H7 (cell line): ENCODE data around the gene SYDE2. TPM values are rescaled to one million over a fixed set of nuclear protein-coding genes. Genes with fewer than 3 reads are reported as not detected.
A peak's percentile ranks its signal among the peaks of the same experiment; 100 is the strongest.
"Not testable (repeated sequence)": the region's sequence is repeated elsewhere in the genome, so short reads cannot be mapped to it uniquely, and the experiment has no call there.

Experiments
- DNase-seq: peaks from one replicate; pipeline ENCODE4 v3.0.0; 2012
- H3K27me3 ChIP-seq: 2 replicates; pipeline ENCODE4 v1.6.0; 2011; ENCODE audit warnings: mild to moderate bottlenecking, low read length; ENCODE audit not compliant: control insufficient read depth, insufficient read depth
- H3K36me3 ChIP-seq: replicated peaks from 2 replicates; pipeline ENCODE4 v1.5.1; 2011; ENCODE audit warnings: low read length; ENCODE audit not compliant: control insufficient read depth, insufficient read depth
- H3K4me3 ChIP-seq: 2 replicates; pipeline ENCODE4 v1.5.1; 2011; ENCODE audit warnings: low read depth, mild to moderate bottlenecking, control low read depth, low read length, moderate library complexity; ENCODE audit not compliant: insufficient read depth
- total RNA-seq: library from RNA; depleted of rRNA; stranded (reverse); fragments of >200 nt; shearing (Covaris generic); gene quantifications from 2 replicates; pipeline ENCODE4 v1.2.3, GENCODE V29; 2014

The SYDE2 gene
- total RNA-seq, 1 experiment from 2014 or later, result 13.0 TPM

- Histone ChIP-seq H3K4me3 (peak overlapping the region; percentile 91), H3K36me3 (no peaks in the 10 kb centered on the region), H3K27me3 (no peaks in the 10 kb centered on the region)
- DNase-seq, result no peak
Observed at GRCh38 chr1:85199667-85200462, 951 bp downstream of the SYDE2 start.

GRCh38 chr1:85198864-85199263 is 2.0 kb downstream of the SYDE2 start:
- peak overlapping the region; percentile 91; the same call in 1 of the 2 replicates for H3K4me3 ChIP-seq
- DNase-seq, result no peak

GRCh38 chr1:85196358-85196757 is 4.5 kb downstream of the SYDE2 start:
- no peaks in the 10 kb centered on the region for H3K36me3 ChIP-seq
- DNase-seq, result no peak
- H3K4me3 ChIP-seq, result no peak overlapping the region
- no peaks in the 10 kb centered on the region for H3K27me3 ChIP-seq

More at GRCh38 chr1:85198864-85199263, 2.0 kb downstream of the SYDE2 start:
- no peaks in the 10 kb centered on the region for H3K36me3 ChIP-seq
- no peaks in the 10 kb centered on the region for H3K27me3 ChIP-seq

GRCh38 chr1:85195703-85196102 is 5.1 kb downstream of the SYDE2 start:
- H3K27me3 ChIP-seq, result no peaks in the 10 kb centered on the region
- DNase-seq, result no peak
- H3K36me3 ChIP-seq, result no peaks in the 10 kb centered on the region

GRCh38 chr1:85192129-85192528 is 8.7 kb downstream of the SYDE2 start:
- not testable (repeated sequence) for H3K27me3 ChIP-seq, H3K4me3 ChIP-seq, DNase-seq, H3K36me3 ChIP-seq

More at GRCh38 chr1:85195703-85196102, 5.1 kb downstream of the SYDE2 start:
- no peak overlapping the region for H3K4me3 ChIP-seq

GRCh38 chr1:85189120-85189519 is 11.7 kb downstream of the SYDE2 start:
- H3K27me3 ChIP-seq, result no peaks in the 10 kb centered on the region
- H3K36me3 ChIP-seq, result peaks cover 5% of the 10 kb centered on the region
- H3K4me3 ChIP-seq, result no peak overlapping the region
- DNase-seq, result no peak

GRCh38 chr1:85188530-85188929 is 12.3 kb downstream of the SYDE2 start:
- no peak overlapping the region for H3K4me3 ChIP-seq

GRCh38 chr1:85187021-85187420 is 13.8 kb downstream of the SYDE2 start:
- DNase-seq, H3K4me3 ChIP-seq, H3K27me3 ChIP-seq, H3K36me3 ChIP-seq: not testable (repeated sequence)

More at GRCh38 chr1:85188530-85188929, 12.3 kb downstream of the SYDE2 start:
- Histone ChIP-seq H3K36me3 (peaks cover 5% of the 10 kb centered on the region), H3K27me3 (no peaks in the 10 kb centered on the region)
- DNase-seq, result no peak

GRCh38 chr1:85184245-85184644 is 16.6 kb downstream of the SYDE2 start:
- Histone ChIP-seq H3K4me3 (no peak overlapping the region), H3K36me3 (no peaks in the 10 kb centered on the region; the same call in 1 of the 2 replicates), H3K27me3 (no peaks in the 10 kb centered on the region)
- DNase-seq, result no peak

GRCh38 chr1:85182700-85183099 is 18.1 kb downstream of the SYDE2 start:
- Histone ChIP-seq H3K4me3 (no peak overlapping the region), H3K27me3 (no peaks in the 10 kb centered on the region), H3K36me3 (no peaks in the 10 kb centered on the region; the same call in 1 of the 2 replicates)
- no peak for DNase-seq

GRCh38 chr1:85180869-85181268 is 19.9 kb downstream of the SYDE2 start:
- Histone ChIP-seq H3K36me3 (no peaks in the 10 kb centered on the region; the same call in 1 of the 2 replicates), H3K27me3 (no peaks in the 10 kb centered on the region), H3K4me3 (no peak overlapping the region)
- no peak for DNase-seq

GRCh38 chr1:85179522-85179921 is 21.3 kb downstream of the SYDE2 start:
- DNase-seq, result no peak
- Histone ChIP-seq H3K27me3 (no peaks in the 10 kb centered on the region), H3K4me3 (no peak overlapping the region), H3K36me3 (no peaks in the 10 kb centered on the region; the same call in 1 of the 2 replicates)

- Histone ChIP-seq H3K27me3 (no peaks in the 10 kb centered on the region), H3K4me3 (no peak overlapping the region), H3K36me3 (no peaks in the 10 kb centered on the region; the same call in 1 of the 2 replicates)
- no peak for DNase-seq
Observed at GRCh38 chr1:85178396-85178795, 22.4 kb downstream of the SYDE2 start.

GRCh38 chr1:85174503-85174902 is 26.3 kb downstream of the SYDE2 start:
- Histone ChIP-seq H3K4me3 (no peak overlapping the region), H3K36me3 (no peaks in the 10 kb centered on the region), H3K27me3 (no peaks in the 10 kb centered on the region)
- DNase-seq, result no peak

- no peak for DNase-seq
- no peaks in the 10 kb centered on the region for H3K36me3 ChIP-seq
- no peak overlapping the region for H3K4me3 ChIP-seq
- H3K27me3 ChIP-seq, result no peaks in the 10 kb centered on the region
Observed at GRCh38 chr1:85172684-85173337, 28.0 kb downstream of the SYDE2 start.
